HepG2 (cell line): ENCODE measurements around the gene GALNT10. TPM values are rescaled to one million over a fixed set of nuclear protein-coding genes. Genes with fewer than 3 reads are reported as not detected.

Experiments used
- ATAC-seq: fragments of 200-7000 bp; cut with Tn5 transposase; 3 replicates; pipeline ENCODE4 v1.9.1; 2020; ENCODE audit warnings: mild to moderate bottlenecking, moderate library complexity
- BruUV-seq: library from RNA; stranded (reverse); fragments of 400-500 nt; replicated peaks from 2 replicates; lab custom pipeline; 2021; lab: Mats Ljungman, UMichigan
- CTCF ChIA-PET: fragments of 300-600 bp; formaldehyde crosslinking; extraction: SDS; loops from one replicate; lab custom pipeline; 2021; ENCODE audit warnings: low total read pairs, inconsistent platforms, low intra/inter-chr PET ratio; lab: Yijun Ruan, JAX
- POLR2A ChIA-PET: fragments of 350-600 bp; sonication (Branson Sonifier 250); formaldehyde crosslinking; loops from one replicate; lab custom pipeline; 2020; ENCODE audit warnings: antibody characterized with exemption, inconsistent platforms; lab: Yijun Ruan, JAX
- DNase-seq: peaks from one replicate; pipeline ENCODE4 v3.0.0-alpha.2; 2015; ENCODE audit warnings: low spot score
- FAIRE-seq: peaks from 3 replicates; lab custom pipeline; 2011; peaks lifted over from hg19 to GRCh38; lab: Jason Lieb, UNC
- H2AFZ ChIP-seq: one replicate; pipeline ENCODE4 v1.6.1; 2011; ENCODE audit warnings: low read length, inconsistent platforms
- H3K27ac ChIP-seq: fragments of 300-600 bp; 3 replicates; pipeline ENCODE4 v1.8.0; 2011; ENCODE audit warnings: mixed run types, mild to moderate bottlenecking, mixed read lengths, low read length, inconsistent platforms; ENCODE audit not compliant: insufficient read depth; ENCODE audit errors: extremely low read length
- H3K27me3 ChIP-seq, 2 experiments: fragments of 200-600 bp in 1 of 2; 2 replicates in 1 of 2; 3 replicates in 1 of 2; pipeline versions ENCODE4 v1.6.0 to v1.8.0; 2011; ENCODE audit warnings: low read length in 2 of 2, mild to moderate bottlenecking in 2 of 2, moderate library complexity in 2 of 2, inconsistent platforms in 1 of 2; ENCODE audit not compliant: insufficient read depth in 2 of 2, control insufficient read depth in 1 of 2
- H3K36me3 ChIP-seq, 2 experiments: fragments of 200-600 bp in 1 of 2; replicated peaks in 1 of 2; 2 replicates in 1 of 2; 3 replicates in 1 of 2; pipeline versions ENCODE4 v1.5.1 to v1.8.0; 2011; ENCODE audit warnings: low read length in 2 of 2, inconsistent platforms in 1 of 2; ENCODE audit not compliant: insufficient read depth in 2 of 2, control insufficient read depth in 1 of 2
- H3K4me1 ChIP-seq: 2 replicates; pipeline ENCODE4 v1.5.1; 2012; ENCODE audit warnings: low read length, inconsistent platforms; ENCODE audit not compliant: insufficient read depth
- H3K4me2 ChIP-seq: 2 replicates; pipeline ENCODE4 v1.6.0; 2011; ENCODE audit warnings: low read depth, low read length, inconsistent platforms
- H3K4me3 ChIP-seq, 3 experiments: fragments of 200-600 bp in 1 of 3; sonication (generic), shearing (Covaris generic) in 1 of 3; replicated peaks in 1 of 3; 2 replicates each; pipeline ENCODE4 v1.5.1; 2011 to 2016; ENCODE audit warnings: low read length in 3 of 3, inconsistent platforms in 2 of 3, low read depth in 2 of 3, mild to moderate bottlenecking in 2 of 3, control low read depth in 1 of 3, mixed read lengths in 1 of 3; ENCODE audit not compliant: insufficient read depth in 1 of 3
- H3K79me2 ChIP-seq: one replicate; pipeline ENCODE4 v1.6.1; 2011; ENCODE audit warnings: low read length, inconsistent platforms; ENCODE audit not compliant: insufficient read depth
- H3K9ac ChIP-seq: 2 replicates; pipeline ENCODE4 v1.6.0; 2011; ENCODE audit warnings: mild to moderate bottlenecking, low read depth, low read length, inconsistent platforms; ENCODE audit not compliant: insufficient read depth
- H3K9me3 ChIP-seq: 2 replicates; pipeline ENCODE4 v1.5.1; 2012; ENCODE audit warnings: mild to moderate bottlenecking, low read length
- H4K20me1 ChIP-seq: 2 replicates; pipeline ENCODE4 v1.6.0; 2011; ENCODE audit warnings: inconsistent platforms, mild to moderate bottlenecking, low read length, moderate library complexity; ENCODE audit not compliant: insufficient read depth
- ARID2 ChIP-seq: sonication (generic); formaldehyde crosslinking; IDR thresholded peaks from 2 replicates; pipeline ENCODE4 v1.8.1; 2022; ENCODE audit warnings: mild to moderate bottlenecking, missing genetic modification reagents, borderline replicate concordance
- ARNTL ChIP-seq: sonication (generic); formaldehyde crosslinking; IDR thresholded peaks from 2 replicates; pipeline ENCODE4 v1.4.0; 2020; ENCODE audit warnings: mild to moderate bottlenecking, missing genetic modification reagents
- GABPA ChIP-seq, 2 experiments: IDR thresholded peaks; 2 replicates each; pipeline ENCODE4 v1.6.1; 2011 to 2016; ENCODE audit warnings: low read depth in 2 of 2, low read length in 1 of 2, missing biosample characterization in 1 of 2, missing genetic modification characterization in 1 of 2
- HNF4G ChIP-seq, 2 experiments: sonication (generic) in 1 of 2; formaldehyde crosslinking in 1 of 2; IDR thresholded peaks; 2 replicates each; pipeline versions ENCODE4 v1.4.0 to v1.6.1; 2011 to 2020; ENCODE audit warnings: borderline replicate concordance in 2 of 2, low read depth in 2 of 2, mild to moderate bottlenecking in 2 of 2, low read length in 1 of 2, missing genetic modification reagents in 1 of 2, moderate library complexity in 1 of 2
- IKZF4 ChIP-seq: sonication (generic); formaldehyde crosslinking; IDR thresholded peaks from 2 replicates; pipeline ENCODE4 v1.5.1; 2020; ENCODE audit warnings: borderline replicate concordance, mild to moderate bottlenecking, low read depth, missing genetic modification reagents; ENCODE audit errors: not compliant biosample characterization
- KLF13 ChIP-seq: sonication (generic); formaldehyde crosslinking; IDR thresholded peaks from 2 replicates; pipeline ENCODE4 v1.4.0; 2020; ENCODE audit warnings: mild to moderate bottlenecking, missing genetic modification reagents
- MNT ChIP-seq: fragments of 450-650 bp; IDR thresholded peaks from 2 replicates; pipeline ENCODE4 v1.6.1; 2016
- NRL ChIP-seq: sonication (generic); formaldehyde crosslinking; IDR thresholded peaks from 2 replicates; pipeline ENCODE4 v1.5.0; 2020; ENCODE audit warnings: missing genetic modification reagents, mild to moderate bottlenecking, moderate library complexity, borderline replicate concordance
- PITX1 ChIP-seq: sonication (generic); formaldehyde crosslinking; IDR thresholded peaks from 2 replicates; pipeline ENCODE4 v1.5.1; 2020; ENCODE audit warnings: mild to moderate bottlenecking, missing genetic modification reagents
- ZBTB40 ChIP-seq, 2 experiments: fragments of 450-650 bp in 1 of 2; sonication (generic) in 1 of 2; formaldehyde crosslinking in 1 of 2; IDR thresholded peaks; 2 replicates each; pipeline versions ENCODE4 v1.6.1 to v1.8.0; 2016 to 2022; ENCODE audit warnings: antibody characterized with exemption in 1 of 2, mild to moderate bottlenecking in 1 of 2, missing genetic modification reagents in 1 of 2
- ZNF225 ChIP-seq: sonication (generic); formaldehyde crosslinking; IDR thresholded peaks from 2 replicates; pipeline ENCODE4 v1.4.0; 2020; ENCODE audit warnings: mild to moderate bottlenecking, missing genetic modification reagents
- ZNF577 ChIP-seq: sonication (generic); formaldehyde crosslinking; IDR thresholded peaks from 2 replicates; pipeline ENCODE4 v1.4.0; 2020; ENCODE audit warnings: mild to moderate bottlenecking, low read depth, missing genetic modification reagents, borderline replicate concordance
- ZNF644 ChIP-seq: IDR thresholded peaks from 2 replicates; pipeline ENCODE4 v1.6.1; 2016; ENCODE audit warnings: low read depth
- ZSCAN29 ChIP-seq: sonication (generic); formaldehyde crosslinking; conservative IDR thresholded peaks from 2 replicates; pipeline ENCODE4 v1.4.0; 2020; ENCODE audit warnings: mild to moderate bottlenecking, missing genetic modification reagents
- WGBS: methylation state at CpG from one replicate; pipeline ENCODE4 v1.1.6; 2017; ENCODE audit warnings: low lambda C conversion rate; 5-methylcytosine and 5-hydroxymethylcytosine counted together
- in situ Hi-C: cut with HindIII; loops from 2 replicates; pipeline ENCODE4 v1.10.0; 2017; ENCODE audit warnings: low pct_unique_long_range_greater_than_20kb; ENCODE audit not compliant: extremely low pct_ligation_motif_present
- intact Hi-C: fragments of 100-400 bp; cut with micrococcal nuclease; formaldehyde crosslinking; loops from one replicate; pipeline ENCODE4 v1.10.0; 2022; ENCODE audit not compliant: unreplicated experiment
- polyA plus RNA-seq, 8 experiments: library from polyadenylated mRNA; depleted of rRNA in 3 of 8; stranded (reverse) in 7 of 8; unstranded in 1 of 8; fragments of >200 nt; fragmentation: Illumina TruSeq in 4 of 8; extraction: Trizol in 4 of 8; gene quantifications; 2 replicates each; pipeline versions ENCODE4 v1.2.1 to v1.2.3, GENCODE V29; 2011 to 2016; ENCODE audit warnings: low read depth in 4 of 8, missing spikeins in 1 of 8, mixed read lengths in 1 of 8; ENCODE audit not compliant: insufficient read depth in 1 of 8
- total RNA-seq, 5 experiments: library from RNA; depleted of rRNA; stranded (reverse); fragments of >200 nt; fragmentation: Illumina TruSeq; extraction: Trizol; gene quantifications; 2 replicates each; pipeline ENCODE4 v1.2.3, GENCODE V29; 2016; ENCODE audit warnings: low read depth in 1 of 5

Gene GALNT10
- total and polyA plus RNA-seq, 2 of the 13 experiments (the other 11 are each of a cell fraction or from before 2014, with no cell fraction given) = 8.1 to 11.2 TPM

- no peaks in the 10 kb centered on the region for H3K9me3 ChIP-seq
- no peak for ATAC-seq
- no peak overlapping the region for H2AFZ ChIP-seq
- TF ChIP-seq ARNTL (CRISPR knock-in tag) (no peak), PITX1 (no peak), ZSCAN29 (CRISPR knock-in tag) (no peak), KLF13 (no peak), GABPA (IDR thresholded peaks at IDR 0.05; ENCODE audit: low read depth, low read length) (no peak), GABPA (CRISPR knock-in tag; IDR thresholded peaks at IDR 0.05; ENCODE audit: low read depth) (no peak), MNT (no peak), ZNF577 (no peak), IKZF4 (CRISPR knock-in tag) (no peak), ZNF225 (CRISPR knock-in tag) (no peak), HNF4G (IDR thresholded peaks at IDR 0.05; ENCODE audit: borderline replicate concordance, low read depth, low read length) (no peak), HNF4G (CRISPR knock-in tag; IDR thresholded peaks at IDR 0.05; ENCODE audit: borderline replicate concordance, low read depth) (no peak), ZBTB40 (IDR thresholded peaks at IDR 0.05) (no peak), ZBTB40 (CRISPR knock-in tag; IDR thresholded peaks at IDR 0.05) (no peak), ZNF644 (no peak), NRL (CRISPR knock-in tag) (no peak), ARID2 (CRISPR knock-in tag) (no peak)
- DNase-seq = no peak
- no peak for FAIRE-seq
- no peak overlapping the region for H3K9ac ChIP-seq
- 96% methylated on average over 1 of the region's 1 CpG for WGBS
- BruUV-seq = no TSS peak
- peaks cover 0 to 1% of the 10 kb centered on the region in 2 experiments; a peak in 2 of 5 replicates for H3K36me3 ChIP-seq
- no peaks in the 10 kb centered on the region for H3K4me1 ChIP-seq
- ChIA-PET CTCF (no interaction called here), POLR2A (no interaction called here)
- H3K4me3 ChIP-seq = no peak overlapping the region
- no peaks in the 10 kb centered on the region for H4K20me1 ChIP-seq
- no peaks in the 10 kb centered on the region for H3K79me2 ChIP-seq
- intact Hi-C loops (no loop called here), in situ Hi-C loops (no loop called here)
- H3K27ac ChIP-seq = no peak overlapping the region
- no peak overlapping the region for H3K4me2 ChIP-seq
- H3K27me3 ChIP-seq = no peaks in the 10 kb centered on the region
Observed at GRCh38 chr5:154318691-154319090, 128.2 kb downstream of the GALNT10 start.
